ENCODE results near the gene BMP8A.

DNA sequence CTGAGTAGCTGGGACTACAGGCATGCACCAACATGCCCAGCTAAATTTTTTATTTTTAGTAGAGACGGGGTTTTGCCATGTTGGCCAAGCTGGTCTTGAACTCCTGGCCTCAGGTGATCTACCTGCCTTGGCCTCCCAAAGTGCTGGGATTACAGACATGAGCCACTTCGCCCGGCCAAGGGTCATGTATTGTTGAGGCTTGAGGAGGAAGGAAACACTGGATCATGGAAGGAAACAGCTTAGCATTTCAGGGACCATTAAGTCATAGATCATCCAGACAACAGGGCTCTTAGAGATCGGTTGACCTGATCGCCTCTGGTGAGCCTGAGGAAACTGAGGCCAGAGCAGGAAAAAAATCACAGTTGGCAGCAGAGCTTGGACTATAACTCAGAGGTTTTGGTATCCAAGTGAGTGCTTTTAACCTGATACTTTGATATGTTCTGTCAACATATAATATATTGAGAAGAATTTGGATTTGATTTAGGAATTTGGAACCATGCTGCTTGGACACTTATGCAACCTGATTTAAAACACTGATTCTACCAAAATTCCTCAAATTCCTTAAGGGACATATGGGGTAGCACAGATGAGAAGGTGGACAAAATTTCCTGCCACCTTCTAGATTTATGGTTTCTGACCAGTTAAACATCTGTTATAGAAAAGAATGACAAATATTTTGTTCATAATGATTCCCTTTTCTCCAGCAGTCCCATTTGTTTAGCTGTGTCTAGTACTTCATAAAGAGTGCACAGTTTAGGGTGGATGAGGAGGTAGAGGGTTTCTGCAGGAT is 13.1 kb upstream of the BMP8A start:
- TF ChIP-seq, protein P1, sequence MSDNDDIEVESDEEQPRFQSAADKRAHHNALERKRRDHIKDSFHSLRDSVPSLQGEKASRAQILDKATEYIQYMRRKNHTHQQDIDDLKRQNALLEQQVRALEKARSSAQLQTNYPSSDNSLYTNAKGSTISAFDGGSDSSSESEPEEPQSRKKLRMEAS (IDR thresholded peaks at IDR 0.05), result no peak
- no peak for TF ChIP-seq RBBP5 (IDR thresholded peaks at IDR 0.05; ENCODE audit: borderline replicate concordance, low read depth, low read length)

Data from H1 (cell line).